GM19452 (cell line): ENCODE measurements around the gene NEUROG3.

Source experiments
- ATAC-seq: cut with Tn5 transposase; IDR thresholded peaks from one replicate; pipeline ENCODE4 v1.9.1; 2021; ENCODE audit not compliant: unreplicated experiment

Gene NEUROG3

DNA sequence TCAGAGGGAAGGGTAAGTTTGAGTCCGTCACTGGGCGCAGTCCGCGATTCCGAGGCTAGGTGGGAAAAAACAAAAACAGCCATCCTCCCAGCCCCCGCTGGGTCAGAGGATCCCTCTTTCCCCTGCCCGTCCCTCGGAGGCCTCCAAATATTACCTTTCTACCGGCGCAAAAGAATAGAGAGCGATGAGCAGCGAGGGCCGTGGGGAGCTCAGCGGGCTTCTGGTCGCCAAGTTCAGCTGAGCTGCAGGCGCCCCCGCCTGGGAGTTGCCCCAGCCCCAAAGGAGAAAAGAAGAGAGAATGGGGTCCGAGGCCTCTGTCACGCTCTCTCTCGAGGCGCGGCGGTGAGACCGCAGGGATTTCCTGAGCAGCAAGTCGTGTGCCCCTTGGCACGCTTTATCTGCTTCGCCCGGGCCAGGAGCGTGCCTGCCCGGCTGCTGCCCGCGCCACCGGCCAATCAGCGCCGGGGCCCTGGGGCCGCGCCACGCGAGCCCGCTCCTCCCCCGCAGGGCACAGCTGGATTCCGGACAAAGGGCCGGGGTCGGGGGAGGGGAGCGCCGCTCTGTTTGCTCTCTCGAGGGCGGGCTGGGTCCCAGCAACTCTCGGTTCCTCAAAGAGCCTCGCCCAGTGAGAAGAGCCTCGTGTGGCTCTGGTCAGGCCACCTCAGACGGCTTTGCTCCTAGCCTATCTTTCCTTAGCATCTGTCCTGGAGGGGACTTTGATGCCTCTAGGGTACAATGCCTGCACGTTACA, at the start of gene NEUROG3:
Gene NEUROG3 (minus strand): TSS at position 367 of the 751 bp plus-strand sequence. CDS start 379 bp downstream, outside the sequence.
- no peak for ATAC-seq

DNA sequence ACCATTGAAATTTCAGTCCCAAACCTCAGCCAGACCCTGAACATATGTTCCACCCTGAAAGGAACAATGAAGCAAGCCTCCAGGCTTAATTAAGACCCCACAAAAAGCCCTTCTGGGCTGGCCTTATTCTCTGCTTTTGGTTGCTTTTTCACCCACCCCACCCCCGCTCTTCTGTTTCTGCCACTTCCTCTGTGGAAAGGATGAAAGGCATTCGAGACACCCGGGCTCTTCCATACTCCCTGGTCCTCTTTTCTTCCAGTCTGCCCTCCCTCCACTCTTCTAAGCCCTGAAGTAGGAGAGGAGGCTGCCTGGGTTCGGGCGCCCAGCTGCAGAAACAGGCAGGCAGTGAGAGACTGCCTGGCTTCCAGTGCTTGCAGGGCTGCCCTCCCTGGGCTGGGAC, 47.4 kb upstream of the NEUROG3 start:
- ATAC-seq, result no peak

- no peak for ATAC-seq
Measured at GRCh38 chr10:69619626-69620025, 46.4 kb upstream of the NEUROG3 start.

DNA sequence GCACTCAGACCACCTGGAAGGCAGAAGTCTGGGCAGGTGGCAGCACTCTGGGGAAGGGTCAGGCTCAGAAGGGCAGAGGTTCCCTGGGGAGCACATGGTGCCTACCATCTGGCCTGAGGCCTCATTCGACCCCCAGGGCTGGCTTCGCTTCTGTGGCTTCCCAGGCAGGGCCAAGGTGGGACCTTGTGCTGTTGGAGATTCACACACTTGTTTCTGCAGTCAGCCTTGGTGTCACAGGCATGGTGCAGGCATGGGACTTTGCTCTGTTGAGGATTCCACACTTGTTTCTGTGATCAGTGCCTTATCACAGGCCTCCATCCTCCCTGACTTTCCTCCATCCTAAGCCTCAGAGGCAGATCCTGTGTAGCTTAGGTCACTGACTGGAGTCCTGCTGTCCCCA, 45.5 kb upstream of the NEUROG3 start:
- no peak for ATAC-seq

- no peak for ATAC-seq
Measured at GRCh38 chr10:69616358-69616757, 43.1 kb upstream of the NEUROG3 start.

DNA sequence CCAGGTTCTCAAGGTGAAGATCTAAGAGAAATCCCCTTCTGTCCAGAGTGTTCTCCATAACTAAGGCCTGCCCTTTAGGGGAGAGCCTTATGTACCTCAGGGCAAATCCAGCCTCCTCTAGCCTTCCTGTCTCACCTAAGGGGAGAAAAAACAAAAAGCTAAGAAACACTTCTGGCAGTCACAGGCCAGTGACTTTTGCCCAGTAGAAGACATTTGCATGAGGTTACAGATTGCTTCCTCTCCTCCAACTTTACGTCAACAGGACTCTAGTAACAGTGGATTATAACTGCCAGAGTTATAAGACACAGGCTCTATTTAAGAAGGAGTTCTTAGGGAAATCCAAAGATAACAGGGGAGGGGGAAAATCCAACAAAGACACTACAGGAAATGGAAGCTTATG, 40.9 kb upstream of the NEUROG3 start:
- ATAC-seq, result no peak

DNA sequence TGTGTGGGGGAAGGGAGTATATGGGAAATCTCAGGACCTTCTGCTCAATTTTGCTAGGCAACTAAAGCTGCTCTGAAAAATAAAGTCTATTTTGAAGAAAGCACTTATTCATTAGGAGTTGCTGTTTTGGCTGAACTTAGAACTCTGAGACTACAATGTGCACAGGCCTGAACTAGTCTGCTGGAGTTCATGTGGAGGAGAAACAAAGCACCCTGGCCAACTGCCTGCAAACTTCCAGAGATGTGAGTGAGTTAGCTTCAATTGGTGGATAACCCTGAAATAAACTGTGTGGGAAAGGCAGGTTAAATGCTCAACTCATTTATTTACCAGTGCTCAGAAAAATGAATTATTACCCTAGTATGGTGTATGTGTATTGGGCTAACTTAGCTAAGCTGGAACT, 39.5 kb upstream of the NEUROG3 start:
- ATAC-seq, result no peak

DNA sequence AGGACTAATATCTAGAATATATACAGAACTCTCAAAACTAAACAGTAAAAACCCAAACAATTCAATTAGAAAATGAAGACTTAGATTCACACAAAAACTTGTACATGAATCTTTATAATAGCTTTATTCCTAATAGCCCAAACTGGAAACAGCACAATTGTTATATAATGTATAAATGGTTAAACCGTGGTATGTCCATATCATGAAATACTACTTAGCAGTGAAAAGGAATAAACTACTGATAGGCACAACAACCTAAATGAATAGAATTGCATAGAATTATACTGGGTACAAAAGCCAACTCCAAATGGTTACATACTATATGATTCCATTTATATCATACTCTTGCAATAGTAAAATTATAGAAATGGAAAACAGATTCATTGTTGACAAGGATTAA, 35.9 kb upstream of the NEUROG3 start:
- no peak for ATAC-seq

DNA sequence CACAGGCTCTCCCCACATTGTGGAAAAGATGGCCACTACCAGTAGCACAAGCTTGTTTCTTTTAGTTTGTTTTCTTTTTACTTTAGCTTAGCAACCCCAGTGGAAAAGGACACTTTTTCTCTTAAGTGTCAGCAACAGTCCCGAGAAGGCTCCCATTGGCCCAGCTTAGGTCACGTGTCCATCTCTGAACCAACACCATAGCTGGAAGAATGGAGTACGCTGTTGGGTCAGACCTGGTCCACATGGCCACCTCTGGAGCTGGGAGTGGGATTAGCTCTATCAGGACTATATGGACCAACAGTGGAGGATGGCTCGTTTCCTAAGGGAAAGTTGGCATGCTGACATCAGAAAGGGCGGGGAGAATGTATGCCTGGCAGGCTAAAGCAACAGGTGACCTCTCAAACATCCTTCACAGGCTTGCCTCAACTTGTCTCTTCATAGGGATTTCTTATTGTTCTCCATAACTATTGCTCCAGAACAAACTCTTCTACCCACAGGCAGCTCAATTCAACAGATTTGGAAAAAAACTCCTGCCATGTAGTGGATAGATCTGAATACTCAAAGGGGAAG, 27.6 kb upstream of the NEUROG3 start:
- ATAC-seq, result no peak

GRCh38 chr10:69588358-69588757, 15.1 kb upstream of the NEUROG3 start:
- ATAC-seq, result no peak

DNA sequence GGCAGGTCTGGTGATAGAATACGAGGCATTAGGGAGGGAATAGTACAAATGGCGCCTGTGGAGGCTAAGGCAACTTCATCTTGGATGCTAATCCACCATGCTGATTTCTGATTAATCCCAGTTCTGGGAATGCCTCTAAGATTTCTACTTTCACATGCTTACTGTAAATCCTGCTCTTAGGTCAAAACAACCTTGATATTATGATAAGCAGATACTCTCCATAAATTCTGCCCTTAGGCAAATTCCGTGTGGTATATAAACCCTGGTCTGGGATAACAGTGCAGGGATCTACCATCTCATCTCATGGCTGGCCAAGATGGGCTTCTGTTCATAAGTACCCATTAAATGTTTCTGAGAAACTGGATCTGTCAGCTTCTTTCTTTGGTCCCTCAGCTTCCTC, 11.4 kb upstream of the NEUROG3 start:
- ATAC-seq, result no peak

- ATAC-seq, result no peak
Measured at GRCh38 chr10:69583106-69583505, 9.9 kb upstream of the NEUROG3 start.

DNA sequence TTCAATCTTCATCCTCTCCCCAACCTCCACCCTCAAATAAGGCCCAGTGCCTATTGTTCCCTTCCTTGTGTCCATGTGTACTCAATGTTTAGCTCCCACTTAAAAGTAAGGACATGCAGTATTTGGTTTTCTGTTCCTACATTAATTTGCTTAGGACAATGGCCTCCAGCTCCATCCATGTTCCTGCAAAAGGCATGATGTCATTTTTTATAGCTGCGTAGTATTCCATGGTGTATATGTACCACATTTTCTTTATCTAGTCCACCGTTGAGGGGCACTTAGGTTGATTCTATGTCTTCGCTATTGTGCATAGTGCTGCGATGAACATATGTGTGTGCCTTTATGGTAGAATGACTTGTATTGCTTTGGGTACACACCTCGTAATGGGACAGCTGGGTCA, 7.2 kb upstream of the NEUROG3 start:
- ATAC-seq, result no peak

DNA sequence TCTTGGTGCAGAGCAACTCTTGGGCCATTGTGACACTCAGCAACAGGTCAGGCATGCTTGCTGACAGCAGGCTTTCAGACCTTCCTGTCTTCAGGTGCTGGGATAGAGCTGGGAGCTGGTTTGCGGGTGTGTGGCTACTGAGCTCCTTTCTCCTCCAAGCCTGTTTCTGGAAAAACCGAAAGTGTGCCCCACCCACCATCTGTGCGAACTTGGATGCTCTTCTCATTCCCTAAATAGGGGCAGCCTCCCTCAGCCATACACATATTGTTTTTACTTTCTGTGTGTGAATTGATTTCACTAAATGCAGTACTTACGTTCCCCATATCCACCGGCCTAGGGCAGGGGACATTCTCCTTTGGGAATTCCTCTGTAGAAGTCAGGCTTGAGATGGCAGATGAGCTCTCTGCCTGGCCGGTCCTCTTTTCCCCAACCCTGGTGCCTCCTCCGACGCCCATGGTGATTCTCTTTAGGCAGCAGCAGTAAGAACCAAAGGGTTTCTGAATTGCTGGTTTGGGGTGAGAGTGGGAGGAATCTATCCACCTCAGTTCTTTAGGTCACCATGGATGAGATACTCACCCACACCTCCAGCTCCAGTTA, 6.3 kb upstream of the NEUROG3 start:
- no peak for ATAC-seq

DNA sequence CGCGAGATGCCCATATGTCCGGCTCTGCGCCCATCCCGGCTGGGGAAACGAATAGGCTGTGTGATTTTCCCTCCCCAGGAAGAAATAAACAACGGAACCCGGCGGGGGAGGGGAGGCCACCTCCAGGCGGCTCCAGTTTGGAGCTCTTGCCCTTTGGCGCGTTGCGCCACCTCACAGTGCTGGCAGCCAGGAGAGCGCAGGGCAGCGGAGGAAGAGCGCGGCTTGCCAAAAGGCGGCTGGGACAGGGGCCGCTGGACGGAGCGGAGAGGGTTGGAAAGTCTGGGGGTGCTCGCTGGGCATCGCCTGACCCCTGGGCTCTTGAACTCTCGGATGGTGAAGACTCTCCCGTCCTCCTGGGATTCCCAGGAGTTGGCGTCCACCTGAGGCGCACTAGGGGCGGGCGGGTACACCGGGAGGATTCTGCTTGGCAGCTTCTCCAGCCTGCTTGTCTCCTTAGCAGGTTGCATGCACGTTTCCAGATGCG, 5.3 kb upstream of the NEUROG3 start:
- ATAC-seq, result no peak

DNA sequence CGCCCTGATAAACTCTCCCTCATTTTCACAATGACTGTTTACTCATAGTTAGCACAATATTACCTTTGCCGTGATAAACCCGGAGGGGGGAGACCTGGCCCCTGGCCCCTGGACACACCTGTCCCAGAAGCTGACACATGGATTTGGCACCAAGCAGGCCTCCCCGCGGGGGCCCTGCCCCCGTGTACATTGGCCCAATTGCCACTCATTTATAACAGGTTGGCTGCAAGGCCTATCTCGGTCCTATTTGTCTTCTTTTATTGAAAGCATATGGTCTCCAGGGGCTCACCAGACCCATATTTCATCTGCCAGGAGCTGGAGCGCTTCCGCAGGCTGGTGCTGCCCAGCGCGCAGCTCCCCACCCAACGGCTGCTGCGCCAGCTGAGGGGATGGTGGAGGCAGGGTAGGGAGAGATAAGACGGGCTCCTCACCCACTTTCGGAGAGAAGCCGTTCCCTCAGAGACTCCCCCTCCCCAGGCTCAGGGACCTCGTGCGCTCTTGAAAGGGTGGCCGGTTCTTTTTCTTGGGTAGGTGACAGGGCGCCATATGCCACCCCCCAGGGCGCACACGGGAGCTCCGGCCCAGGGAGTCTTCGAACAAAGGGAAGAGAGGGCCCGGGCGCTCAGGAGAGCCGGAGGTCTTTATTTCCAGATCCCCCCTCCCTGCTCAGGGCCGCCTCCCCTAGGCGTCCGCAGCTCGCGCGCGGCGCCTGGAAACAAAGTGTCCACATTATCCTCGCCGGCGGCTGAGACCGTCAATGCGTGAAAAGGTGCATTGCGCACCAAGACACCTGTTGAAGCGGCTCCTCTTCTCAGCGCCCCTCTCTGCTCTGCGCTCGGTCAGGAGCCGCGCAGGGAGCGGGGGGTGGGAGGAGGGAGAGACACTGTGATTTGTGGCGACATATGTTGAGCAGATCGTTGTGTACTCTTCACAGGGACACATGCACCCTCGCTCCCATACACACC, 4.3 kb upstream of the NEUROG3 start:
- no peak for ATAC-seq

DNA sequence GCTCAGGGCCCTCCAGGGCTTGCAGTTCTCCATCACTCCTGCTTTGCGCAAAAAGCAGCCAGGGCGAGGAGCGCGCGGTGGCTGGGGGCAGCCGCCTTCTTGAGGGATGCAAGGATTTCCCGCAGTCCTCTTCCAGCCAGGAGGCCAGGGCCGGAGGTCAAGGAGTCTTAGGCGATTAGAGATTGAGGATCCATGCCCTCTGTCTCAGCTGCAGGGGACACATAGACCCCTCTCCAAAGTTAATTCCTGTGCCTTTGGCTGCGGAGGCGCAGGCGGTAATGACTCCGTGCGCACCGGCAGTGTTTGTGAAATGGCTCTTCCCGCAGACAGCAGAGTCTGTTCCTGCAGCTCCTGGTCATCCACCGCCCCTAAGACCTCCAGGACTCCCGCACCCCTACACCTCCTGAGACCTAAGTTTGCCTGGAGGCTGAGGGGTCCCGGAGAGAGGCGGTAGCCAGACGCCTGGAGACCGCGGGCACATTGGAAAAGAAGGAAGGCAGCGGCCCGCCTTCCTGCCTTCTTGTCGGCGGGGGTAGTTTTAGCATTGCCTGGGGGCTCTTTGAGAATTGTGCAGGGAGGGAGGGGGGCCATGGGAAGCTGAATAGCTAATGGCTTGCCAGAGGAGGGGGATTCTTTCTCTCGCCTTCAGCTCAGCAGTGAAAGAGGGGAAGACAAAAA, 3.3 kb upstream of the NEUROG3 start:
- no peak for ATAC-seq

DNA sequence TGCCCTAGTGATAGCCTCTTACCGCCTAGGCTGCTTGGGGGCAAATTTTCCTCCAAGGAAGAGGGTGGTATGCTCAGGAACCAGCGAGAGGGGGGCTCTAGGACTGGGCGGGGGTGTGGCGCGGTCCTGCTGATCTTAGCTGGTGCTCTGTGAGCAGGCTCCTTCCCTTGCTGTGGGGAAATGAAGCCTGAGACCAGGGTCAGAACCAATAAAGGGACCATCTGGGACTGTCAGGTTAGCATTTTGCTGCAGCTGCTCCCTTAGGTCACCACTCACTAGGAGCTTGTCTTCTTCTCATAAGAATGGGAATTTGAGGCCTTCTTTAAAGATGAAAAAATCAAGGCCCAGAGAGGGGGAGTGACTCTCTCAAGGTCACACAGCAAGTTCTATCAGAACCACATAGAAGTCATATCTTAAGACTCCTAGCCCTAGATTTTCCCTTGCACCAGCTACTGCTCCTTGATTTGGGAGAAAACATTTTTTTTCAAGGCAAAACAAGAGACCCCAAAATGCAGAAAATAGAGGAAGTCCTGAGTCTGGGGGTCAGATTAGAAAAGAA, 2.0 kb upstream of the NEUROG3 start:
- no peak for ATAC-seq

DNA sequence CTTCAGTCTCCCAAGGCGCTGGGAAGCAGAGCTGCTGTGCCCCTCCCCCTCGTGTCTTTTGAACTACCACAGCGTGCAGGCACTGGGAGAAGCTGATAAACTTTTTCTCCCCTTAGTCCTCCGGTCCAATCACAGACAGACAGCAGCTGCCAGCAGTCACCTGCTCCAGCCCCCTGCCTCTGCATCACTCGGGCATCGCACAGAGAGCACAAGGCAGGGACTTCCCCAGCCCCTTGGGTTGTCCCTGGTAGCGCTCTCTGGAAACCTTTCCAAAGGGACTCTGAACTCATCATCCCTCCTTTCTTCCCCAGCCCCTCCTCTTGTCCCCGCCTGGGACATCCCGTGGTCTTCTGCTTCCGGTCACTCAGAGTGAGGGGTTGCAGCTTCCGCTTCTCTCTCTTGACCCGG, 1.4 kb upstream of the NEUROG3 start:
- no peak for ATAC-seq
